Muscle of leg (tissue), 11 donors: ENCODE measurements around the gene GLRA3. TPM values are rescaled to one million over a fixed set of nuclear protein-coding genes. Genes with fewer than 3 reads are reported as not detected.

Source experiments
- DNase-seq: peaks from one replicate; pipeline ENCODE4 v3.0.0; 2013
- H3K27ac ChIP-seq: one replicate; pipeline ENCODE4 v1.5.1; 2013; ENCODE audit warnings: mild to moderate bottlenecking, low read length, control low read depth
- H3K27me3 ChIP-seq: one replicate; pipeline ENCODE4 v1.6.1; 2013; ENCODE audit warnings: low read length; ENCODE audit not compliant: control insufficient read depth, insufficient read depth
- H3K36me3 ChIP-seq: one replicate; pipeline ENCODE4 v1.6.1; 2013; ENCODE audit warnings: low read length; ENCODE audit not compliant: control insufficient read depth, insufficient read depth
- H3K4me1 ChIP-seq: one replicate; pipeline ENCODE4 v1.6.1; 2013; ENCODE audit warnings: low read length; ENCODE audit not compliant: control insufficient read depth, insufficient read depth
- H3K4me3 ChIP-seq: one replicate; pipeline ENCODE4 v1.5.1; 2013; ENCODE audit warnings: low read length, control low read depth
- H3K9me3 ChIP-seq: replicated peaks from 2 replicates; pipeline ENCODE4 v1.6.1; 2013; ENCODE audit warnings: low read depth, low read length; ENCODE audit not compliant: control insufficient read depth
- WGBS: methylation state at CpG from one replicate; pipeline ENCODE4 v1.1.5; 2013; ENCODE audit warnings: missing lambda C conversion rate; ENCODE audit not compliant: insufficient coverage; 5-methylcytosine and 5-hydroxymethylcytosine counted together
- polyA plus RNA-seq, 8 donors: library from polyadenylated mRNA; unstranded; fragments of 120-200 nt; gene quantifications; one replicate each; pipeline versions ENCODE4 v1.2.1 to v1.2.3, GENCODE V29; 2013; ENCODE audit warnings: inconsistent platforms in 1 of 8, low replicate concordance in 1 of 8; ENCODE audit not compliant: insufficient read length in 8 of 8, insufficient read depth in 1 of 8
- total RNA-seq: library from RNA; stranded (reverse); fragments of 120-200 nt; gene quantifications from one replicate; pipeline ENCODE4 v1.2.4, GENCODE V29; 2013

GLRA3 gene
- total and polyA plus RNA-seq, 9 donors, result 0.09 TPM; not detected in 8

GRCh38 chr4:174764105-174764729, 64.8 kb downstream of the GLRA3 start:
- DNase-seq, result peak; percentile 51
- no peaks in the 10 kb centered on the region for H3K4me1 ChIP-seq
- H3K36me3 ChIP-seq, result no peaks in the 10 kb centered on the region
- no CpG with 5 or more reads among the region's 7 CpGs for WGBS
- no peaks in the 10 kb centered on the region for H3K9me3 ChIP-seq
- H3K4me3 ChIP-seq, result no peak overlapping the region
- no peaks in the 10 kb centered on the region for H3K27me3 ChIP-seq
- H3K27ac ChIP-seq, result no peak overlapping the region

GRCh38 chr4:174763454-174764104, 65.5 kb downstream of the GLRA3 start:
- DNase-seq, result no peak
- H3K27ac ChIP-seq, result no peak overlapping the region
- no peaks in the 10 kb centered on the region for H3K9me3 ChIP-seq
- H3K27me3 ChIP-seq, result no peaks in the 10 kb centered on the region
- H3K4me3 ChIP-seq, result no peak overlapping the region
- no peaks in the 10 kb centered on the region for H3K36me3 ChIP-seq
- 100% methylated on average over 1 of the region's 4 CpGs for WGBS
- no peaks in the 10 kb centered on the region for H3K4me1 ChIP-seq

GRCh38 chr4:174761451-174761850, 67.6 kb downstream of the GLRA3 start:
- no peaks in the 10 kb centered on the region for H3K9me3 ChIP-seq
- H3K27me3 ChIP-seq, result no peaks in the 10 kb centered on the region
- DNase-seq, result no peak
- no peaks in the 10 kb centered on the region for H3K36me3 ChIP-seq
- H3K4me3 ChIP-seq, result no peak overlapping the region
- WGBS, result no CpG with 5 or more reads among the region's 1 CpG
- H3K4me1 ChIP-seq, result no peaks in the 10 kb centered on the region
- H3K27ac ChIP-seq, result no peak overlapping the region

- H3K27ac ChIP-seq, result no peak overlapping the region
- H3K27me3 ChIP-seq, result no peaks in the 10 kb centered on the region
- H3K36me3 ChIP-seq, result no peaks in the 10 kb centered on the region
- no peaks in the 10 kb centered on the region for H3K9me3 ChIP-seq
- H3K4me3 ChIP-seq, result no peak overlapping the region
- H3K4me1 ChIP-seq, result no peaks in the 10 kb centered on the region
- peak; percentile 1 for DNase-seq
- no CpG with 5 or more reads among the region's 4 CpGs for WGBS
These were observed 71.3 kb downstream of the GLRA3 start for GRCh38 chr4:174757736-174758135.

GRCh38 chr4:174753021-174753420, 76.0 kb downstream of the GLRA3 start:
- Histone ChIP-seq H3K9me3 (no peaks in the 10 kb centered on the region), H3K27me3 (no peaks in the 10 kb centered on the region), H3K27ac (no peak overlapping the region), H3K4me1 (no peaks in the 10 kb centered on the region), H3K36me3 (no peaks in the 10 kb centered on the region), H3K4me3 (no peak overlapping the region)
- DNase-seq, result no peak
- 100% methylated on average over 1 of the region's 4 CpGs for WGBS

GRCh38 chr4:174752026-174752425, 77.0 kb downstream of the GLRA3 start:
- WGBS, result 80% methylated on average over 1 of the region's 2 CpGs
- Histone ChIP-seq H3K4me1 (no peaks in the 10 kb centered on the region), H3K27ac (no peak overlapping the region), H3K9me3 (no peaks in the 10 kb centered on the region), H3K36me3 (no peaks in the 10 kb centered on the region), H3K27me3 (no peaks in the 10 kb centered on the region), H3K4me3 (no peak overlapping the region)
- no peak for DNase-seq

GRCh38 chr4:174749091-174749490, 80.0 kb downstream of the GLRA3 start:
- Histone ChIP-seq H3K4me3 (no peak overlapping the region), H3K27me3 (no peaks in the 10 kb centered on the region), H3K36me3 (no peaks in the 10 kb centered on the region), H3K9me3 (no peaks in the 10 kb centered on the region), H3K4me1 (no peaks in the 10 kb centered on the region), H3K27ac (no peak overlapping the region)
- no peak for DNase-seq
- no CpG with 5 or more reads among the region's 3 CpGs for WGBS

GRCh38 chr4:174746710-174747109, 82.3 kb downstream of the GLRA3 start:
- Histone ChIP-seq H3K9me3 (no peaks in the 10 kb centered on the region), H3K36me3 (no peaks in the 10 kb centered on the region), H3K4me3 (no peak overlapping the region), H3K27ac (no peak overlapping the region), H3K27me3 (no peaks in the 10 kb centered on the region), H3K4me1 (no peaks in the 10 kb centered on the region)
- DNase-seq, result no peak
- WGBS, result no CpG with 5 or more reads among the region's 2 CpGs

GRCh38 chr4:174742561-174742960, 86.5 kb downstream of the GLRA3 start:
- Histone ChIP-seq H3K36me3 (no peaks in the 10 kb centered on the region), H3K27me3 (no peaks in the 10 kb centered on the region), H3K9me3 (no peaks in the 10 kb centered on the region), H3K4me3 (no peak overlapping the region), H3K27ac (no peak overlapping the region), H3K4me1 (no peaks in the 10 kb centered on the region)
- DNase-seq, result no peak

GRCh38 chr4:174739576-174739975, 89.5 kb downstream of the GLRA3 start:
- Histone ChIP-seq H3K4me1 (no peaks in the 10 kb centered on the region), H3K36me3 (no peaks in the 10 kb centered on the region), H3K27ac (no peak overlapping the region), H3K9me3 (no peaks in the 10 kb centered on the region), H3K27me3 (no peaks in the 10 kb centered on the region), H3K4me3 (no peak overlapping the region)
- 96% methylated on average over 2 of the region's 3 CpGs for WGBS
- no peak for DNase-seq

- no peaks in the 10 kb centered on the region for H3K27me3 ChIP-seq
- 83% methylated on average over 2 of the region's 4 CpGs for WGBS
These were observed 94.9 kb downstream of the GLRA3 start for GRCh38 chr4:174734181-174734580.

More at GRCh38 chr4:174734181-174734580, 94.9 kb downstream of the GLRA3 start:
- Histone ChIP-seq H3K36me3 (no peaks in the 10 kb centered on the region), H3K4me3 (no peak overlapping the region), H3K9me3 (no peaks in the 10 kb centered on the region), H3K27ac (no peak overlapping the region), H3K4me1 (no peaks in the 10 kb centered on the region)
- DNase-seq, result no peak
